ENCODE results near the gene SLC43A2. TPM values are rescaled to one million over a fixed set of nuclear protein-coding genes. Genes with fewer than 3 reads are reported as not detected.
"Not testable (repeated sequence)": the region's sequence is repeated elsewhere in the genome, so short reads cannot be mapped to it uniquely, and the experiment has no call there.

SLC43A2 gene
- total and polyA plus RNA-seq, 4 donors, result 0.63 to 7.9 (median 4.7) TPM

DNA sequence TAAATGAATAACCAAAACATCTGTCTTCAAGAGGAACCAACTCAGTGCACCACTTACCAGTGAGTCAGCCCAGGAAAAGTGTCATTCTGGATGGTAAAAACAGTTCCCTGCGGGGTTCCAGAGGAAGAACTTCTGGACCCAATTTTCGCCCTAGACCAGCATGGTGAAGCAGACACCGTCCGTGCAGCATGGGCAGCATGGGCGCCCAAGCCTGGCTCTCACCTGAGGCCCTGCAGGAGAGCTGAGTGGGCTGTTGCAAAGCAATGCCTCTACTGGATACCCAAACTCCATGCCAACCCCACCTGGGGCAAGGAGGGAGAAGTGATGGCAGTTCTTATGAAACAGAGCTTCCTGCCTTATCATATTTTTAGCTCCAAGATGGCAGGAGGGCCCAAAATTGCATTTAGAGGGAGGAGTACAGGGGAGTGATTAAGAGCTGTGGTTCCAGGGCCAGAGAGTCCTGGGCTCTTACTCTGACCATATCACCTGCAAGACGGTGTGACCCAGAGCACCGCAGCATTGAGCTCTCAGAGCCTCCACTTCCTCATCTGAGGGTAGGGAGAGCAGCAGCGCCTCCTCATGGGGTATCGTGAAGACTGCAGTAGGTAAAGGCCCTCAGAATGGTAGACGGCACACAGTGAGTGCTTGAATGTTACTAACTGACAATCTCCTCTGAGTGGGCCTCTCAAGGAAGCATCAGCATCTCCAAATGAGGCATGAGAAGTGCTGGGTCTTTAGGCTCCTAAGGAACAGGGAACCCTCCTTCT, 95.6 kb downstream of the SLC43A2 start:
- DNase-seq (ENCODE audit: low spot score), result no peak
- no peak overlapping the region for H3K27ac ChIP-seq (ENCODE audit: low read depth in 1 of 2, low read length in 2 of 2)
- WGBS, result 88% methylated on average over 10 of the region's 10 CpGs

DNA sequence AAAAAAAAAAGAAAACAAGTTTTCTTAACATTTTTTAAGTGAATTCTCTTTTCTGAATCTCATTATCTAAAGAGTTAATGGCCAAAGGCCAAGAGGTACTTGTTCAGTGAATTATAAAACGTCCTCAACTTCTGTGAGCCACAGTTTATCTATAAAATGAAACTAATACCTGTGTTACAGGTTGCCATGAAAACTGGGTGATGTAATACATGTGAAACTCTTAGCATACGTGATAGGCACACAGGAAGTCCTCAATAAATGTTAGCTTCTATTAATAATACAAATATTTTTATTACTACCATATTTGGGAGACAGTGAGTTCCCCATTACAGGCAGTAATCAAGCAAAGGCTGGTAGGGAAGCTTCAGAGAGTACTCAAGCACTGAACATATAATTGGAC, 98.8 kb downstream of the SLC43A2 start:
- peaks cover 2 to 60% (median 36%) of the 10 kb centered on the region in 4 donors for H3K36me3 ChIP-seq (ENCODE audit: control insufficient read depth in 4 of 4, insufficient read depth in 3 of 4, low read depth in 1 of 4, low read length in 3 of 4)
- H3K9ac ChIP-seq (ENCODE audit: low read depth in 1 of 2, low read length in 2 of 2), result no peak overlapping the region
- H3K27me3 ChIP-seq (ENCODE audit: control insufficient read depth in 4 of 4, insufficient read depth in 4 of 4, low read length in 3 of 4), result no peaks in the 10 kb centered on the region
- no peak overlapping the region for H3K4me3 ChIP-seq (ENCODE audit: low read depth in 1 of 3, low read length in 3 of 3)
- H3K9me3 ChIP-seq (ENCODE audit: control insufficient read depth in 4 of 4, low read length in 3 of 4), result no peaks in the 10 kb centered on the region
- WGBS, result 29% methylated on average over 2 of the region's 2 CpGs
- DNase-seq (ENCODE audit: low spot score), result no peak
- TF ChIP-seq NR2F2 (IDR thresholded peaks at IDR 0.05) (no peak), FOXA2 (IDR thresholded peaks at IDR 0.05) (no peak), HNF4G (IDR thresholded peaks at IDR 0.05) (no peak), SP1 (IDR thresholded peaks at IDR 0.05) (no peak), FOXA1 (IDR thresholded peaks at IDR 0.05) (no peak), GABPA (IDR thresholded peaks at IDR 0.05 in 1 of 2, conservative IDR thresholded peaks at IDR 0.05 in 1 of 2) (no peak), RXRA (IDR thresholded peaks at IDR 0.05) (no peak), YY1 (IDR thresholded peaks at IDR 0.05) (no peak), RAD21 (IDR thresholded peaks at IDR 0.05) (no peak), EGR1 (IDR thresholded peaks at IDR 0.05; ENCODE audit: low read depth in 2 of 2) (no peak)
- TF ChIP-seq, protein P1, sequence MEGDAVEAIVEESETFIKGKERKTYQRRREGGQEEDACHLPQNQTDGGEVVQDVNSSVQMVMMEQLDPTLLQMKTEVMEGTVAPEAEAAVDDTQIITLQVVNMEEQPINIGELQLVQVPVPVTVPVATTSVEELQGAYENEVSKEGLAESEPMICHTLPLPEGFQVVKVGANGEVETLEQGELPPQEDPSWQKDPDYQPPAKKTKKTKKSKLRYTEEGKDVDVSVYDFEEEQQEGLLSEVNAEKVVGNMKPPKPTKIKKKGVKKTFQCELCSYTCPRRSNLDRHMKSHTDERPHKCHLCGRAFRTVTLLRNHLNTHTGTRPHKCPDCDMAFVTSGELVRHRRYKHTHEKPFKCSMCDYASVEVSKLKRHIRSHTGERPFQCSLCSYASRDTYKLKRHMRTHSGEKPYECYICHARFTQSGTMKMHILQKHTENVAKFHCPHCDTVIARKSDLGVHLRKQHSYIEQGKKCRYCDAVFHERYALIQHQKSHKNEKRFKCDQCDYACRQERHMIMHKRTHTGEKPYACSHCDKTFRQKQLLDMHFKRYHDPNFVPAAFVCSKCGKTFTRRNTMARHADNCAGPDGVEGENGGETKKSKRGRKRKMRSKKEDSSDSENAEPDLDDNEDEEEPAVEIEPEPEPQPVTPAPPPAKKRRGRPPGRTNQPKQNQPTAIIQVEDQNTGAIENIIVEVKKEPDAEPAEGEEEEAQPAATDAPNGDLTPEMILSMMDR (IDR thresholded peaks at IDR 0.05; ENCODE audit: low read depth, low read length, missing input control), result no peak
- TF ChIP-seq, protein P2, sequence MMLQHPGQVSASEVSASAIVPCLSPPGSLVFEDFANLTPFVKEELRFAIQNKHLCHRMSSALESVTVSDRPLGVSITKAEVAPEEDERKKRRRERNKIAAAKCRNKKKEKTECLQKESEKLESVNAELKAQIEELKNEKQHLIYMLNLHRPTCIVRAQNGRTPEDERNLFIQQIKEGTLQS (IDR thresholded peaks at IDR 0.05), result no peak
- TF ChIP-seq, protein P3, sequence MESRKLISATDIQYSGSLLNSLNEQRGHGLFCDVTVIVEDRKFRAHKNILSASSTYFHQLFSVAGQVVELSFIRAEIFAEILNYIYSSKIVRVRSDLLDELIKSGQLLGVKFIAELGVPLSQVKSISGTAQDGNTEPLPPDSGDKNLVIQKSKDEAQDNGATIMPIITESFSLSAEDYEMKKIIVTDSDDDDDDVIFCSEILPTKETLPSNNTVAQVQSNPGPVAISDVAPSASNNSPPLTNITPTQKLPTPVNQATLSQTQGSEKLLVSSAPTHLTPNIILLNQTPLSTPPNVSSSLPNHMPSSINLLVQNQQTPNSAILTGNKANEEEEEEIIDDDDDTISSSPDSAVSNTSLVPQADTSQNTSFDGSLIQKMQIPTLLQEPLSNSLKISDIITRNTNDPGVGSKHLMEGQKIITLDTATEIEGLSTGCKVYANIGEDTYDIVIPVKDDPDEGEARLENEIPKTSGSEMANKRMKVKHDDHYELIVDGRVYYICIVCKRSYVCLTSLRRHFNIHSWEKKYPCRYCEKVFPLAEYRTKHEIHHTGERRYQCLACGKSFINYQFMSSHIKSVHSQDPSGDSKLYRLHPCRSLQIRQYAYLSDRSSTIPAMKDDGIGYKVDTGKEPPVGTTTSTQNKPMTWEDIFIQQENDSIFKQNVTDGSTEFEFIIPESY (IDR thresholded peaks at IDR 0.05), result no peak
- H3K4me1 ChIP-seq (ENCODE audit: control insufficient read depth in 4 of 4, insufficient read depth in 4 of 4, low read length in 3 of 4), result no peaks in the 10 kb centered on the region
- no peak overlapping the region for H3K27ac ChIP-seq (ENCODE audit: low read depth in 1 of 2, low read length in 2 of 2)

More for the DNA sequence above, 95.6 kb downstream of the SLC43A2 start:
- Histone ChIP-seq H3K36me3 (ENCODE audit: control insufficient read depth in 4 of 4, insufficient read depth in 3 of 4, low read depth in 1 of 4, low read length in 3 of 4) (peaks cover 7 to 63% (median 40%) of the 10 kb centered on the region in 4 donors), H3K9me3 (ENCODE audit: control insufficient read depth in 4 of 4, low read length in 3 of 4) (no peaks in the 10 kb centered on the region), H3K9ac (ENCODE audit: low read depth in 1 of 2, low read length in 2 of 2) (no peak overlapping the region), H3K4me3 (ENCODE audit: low read depth in 1 of 3, low read length in 3 of 3) (no peak overlapping the region), H3K4me1 (ENCODE audit: control insufficient read depth in 4 of 4, insufficient read depth in 4 of 4, low read length in 3 of 4) (no peaks in the 10 kb centered on the region), H3K27me3 (ENCODE audit: control insufficient read depth in 4 of 4, insufficient read depth in 4 of 4, low read length in 3 of 4) (no peaks in the 10 kb centered on the region)
- TF ChIP-seq, protein P4, sequence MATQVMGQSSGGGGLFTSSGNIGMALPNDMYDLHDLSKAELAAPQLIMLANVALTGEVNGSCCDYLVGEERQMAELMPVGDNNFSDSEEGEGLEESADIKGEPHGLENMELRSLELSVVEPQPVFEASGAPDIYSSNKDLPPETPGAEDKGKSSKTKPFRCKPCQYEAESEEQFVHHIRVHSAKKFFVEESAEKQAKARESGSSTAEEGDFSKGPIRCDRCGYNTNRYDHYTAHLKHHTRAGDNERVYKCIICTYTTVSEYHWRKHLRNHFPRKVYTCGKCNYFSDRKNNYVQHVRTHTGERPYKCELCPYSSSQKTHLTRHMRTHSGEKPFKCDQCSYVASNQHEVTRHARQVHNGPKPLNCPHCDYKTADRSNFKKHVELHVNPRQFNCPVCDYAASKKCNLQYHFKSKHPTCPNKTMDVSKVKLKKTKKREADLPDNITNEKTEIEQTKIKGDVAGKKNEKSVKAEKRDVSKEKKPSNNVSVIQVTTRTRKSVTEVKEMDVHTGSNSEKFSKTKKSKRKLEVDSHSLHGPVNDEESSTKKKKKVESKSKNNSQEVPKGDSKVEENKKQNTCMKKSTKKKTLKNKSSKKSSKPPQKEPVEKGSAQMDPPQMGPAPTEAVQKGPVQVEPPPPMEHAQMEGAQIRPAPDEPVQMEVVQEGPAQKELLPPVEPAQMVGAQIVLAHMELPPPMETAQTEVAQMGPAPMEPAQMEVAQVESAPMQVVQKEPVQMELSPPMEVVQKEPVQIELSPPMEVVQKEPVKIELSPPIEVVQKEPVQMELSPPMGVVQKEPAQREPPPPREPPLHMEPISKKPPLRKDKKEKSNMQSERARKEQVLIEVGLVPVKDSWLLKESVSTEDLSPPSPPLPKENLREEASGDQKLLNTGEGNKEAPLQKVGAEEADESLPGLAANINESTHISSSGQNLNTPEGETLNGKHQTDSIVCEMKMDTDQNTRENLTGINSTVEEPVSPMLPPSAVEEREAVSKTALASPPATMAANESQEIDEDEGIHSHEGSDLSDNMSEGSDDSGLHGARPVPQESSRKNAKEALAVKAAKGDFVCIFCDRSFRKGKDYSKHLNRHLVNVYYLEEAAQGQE (IDR thresholded peaks at IDR 0.05), result no peak
- TF ChIP-seq RAD21 (IDR thresholded peaks at IDR 0.05), result peak; percentile 28 to 55

DNA sequence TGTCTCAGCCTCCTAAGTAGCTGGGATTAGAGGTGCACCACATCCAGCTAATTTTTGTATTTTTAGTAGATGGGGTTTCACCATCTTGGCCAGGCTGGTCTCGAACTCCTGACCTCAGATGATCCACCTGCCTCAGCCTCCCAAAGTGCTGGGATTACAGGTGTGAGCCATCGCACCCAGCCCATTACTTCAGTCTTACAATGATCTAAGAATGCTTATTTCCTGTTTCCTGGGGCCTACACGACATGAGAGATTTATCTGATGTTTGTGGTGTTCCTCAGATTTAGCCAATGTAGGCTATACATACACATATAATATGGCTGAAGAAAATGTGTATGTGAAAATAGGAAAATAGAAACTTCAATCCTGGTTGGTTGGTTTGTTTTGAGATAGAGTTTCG, 101.8 kb downstream of the SLC43A2 start:
- not testable (repeated sequence) for H3K9ac ChIP-seq (ENCODE audit: low read depth in 1 of 2, low read length in 2 of 2); H3K4me3 ChIP-seq (ENCODE audit: low read depth in 1 of 3, low read length in 3 of 3); H3K27ac ChIP-seq (ENCODE audit: low read depth in 1 of 2, low read length in 2 of 2); H3K9me3 ChIP-seq (ENCODE audit: control insufficient read depth in 4 of 4, low read length in 3 of 4); H3K27me3 ChIP-seq (ENCODE audit: control insufficient read depth in 4 of 4, insufficient read depth in 4 of 4, low read length in 3 of 4); H3K4me1 ChIP-seq (ENCODE audit: control insufficient read depth in 4 of 4, insufficient read depth in 4 of 4, low read length in 3 of 4); DNase-seq (ENCODE audit: low spot score)
- 93% methylated on average over 4 of the region's 4 CpGs for WGBS
- H3K36me3 ChIP-seq (ENCODE audit: control insufficient read depth in 4 of 4, insufficient read depth in 3 of 4, low read depth in 1 of 4, low read length in 3 of 4), result peaks cover 2 to 40% (median 16%) of the 10 kb centered on the region in 4 donors

Data from liver (tissue), 9 donors.